ENCODE results near the gene NCOA7. TPM values are rescaled to one million over a fixed set of nuclear protein-coding genes. Genes with fewer than 3 reads are reported as not detected.

The NCOA7 gene
- total RNA-seq, 1 donor from 2014 or later: 74.9 TPM

- no peaks in the 10 kb centered on the region for H3K9me3 Mint-ChIP-seq (ENCODE audit: low read depth)
- DNase-seq (ENCODE audit: low spot score): no peak
- H3K4me3 Mint-ChIP-seq (ENCODE audit: unreplicated experiment): no peak overlapping the region
- H3K4me1 Mint-ChIP-seq (ENCODE audit: low read depth): peaks cover 29% of the 10 kb centered on the region
- H3K27me3 Mint-ChIP-seq (ENCODE audit: low read depth): no peaks in the 10 kb centered on the region
- H3K36me3 Mint-ChIP-seq (ENCODE audit: low read depth): peaks cover 19% of the 10 kb centered on the region
- H3K27ac Mint-ChIP-seq (ENCODE audit: unreplicated experiment): no peak overlapping the region
- TF ChIP-seq CTCF (IDR thresholded peaks at IDR 0.05): no peak
Observed at GRCh38 chr6:125872259-125872921, 81.6 kb downstream of the NCOA7 start.

- H3K27ac Mint-ChIP-seq (ENCODE audit: unreplicated experiment): no peak overlapping the region
- no peak for TF ChIP-seq CTCF (IDR thresholded peaks at IDR 0.05)
- H3K9me3 Mint-ChIP-seq (ENCODE audit: low read depth): no peaks in the 10 kb centered on the region
- H3K4me3 Mint-ChIP-seq (ENCODE audit: unreplicated experiment): no peak overlapping the region
- no peak for DNase-seq (ENCODE audit: low spot score)
- H3K36me3 Mint-ChIP-seq (ENCODE audit: low read depth): peaks cover 41% of the 10 kb centered on the region
- no peaks in the 10 kb centered on the region for H3K27me3 Mint-ChIP-seq (ENCODE audit: low read depth)
- H3K4me1 Mint-ChIP-seq (ENCODE audit: low read depth): no peaks in the 10 kb centered on the region
Observed at GRCh38 chr6:125882243-125882642, 91.5 kb downstream of the NCOA7 start.

- Mint-ChIP-seq H3K27me3 (ENCODE audit: low read depth) (no peaks in the 10 kb centered on the region), H3K36me3 (ENCODE audit: low read depth) (peaks cover 47% of the 10 kb centered on the region), H3K9me3 (ENCODE audit: low read depth) (no peaks in the 10 kb centered on the region), H3K4me1 (ENCODE audit: low read depth) (no peaks in the 10 kb centered on the region), H3K4me3 (ENCODE audit: unreplicated experiment) (no peak overlapping the region), H3K27ac (ENCODE audit: unreplicated experiment) (no peak overlapping the region)
- no peak for DNase-seq (ENCODE audit: low spot score)
- TF ChIP-seq CTCF (IDR thresholded peaks at IDR 0.05): no peak
Observed at GRCh38 chr6:125884634-125885371, 94.0 kb downstream of the NCOA7 start.

GRCh38 chr6:125886021-125886420 is 95.3 kb downstream of the NCOA7 start:
- TF ChIP-seq CTCF (IDR thresholded peaks at IDR 0.05): no peak
- peaks cover 46% of the 10 kb centered on the region for H3K36me3 Mint-ChIP-seq (ENCODE audit: low read depth)
- H3K27ac Mint-ChIP-seq (ENCODE audit: unreplicated experiment): no peak overlapping the region
- H3K9me3 Mint-ChIP-seq (ENCODE audit: low read depth): no peaks in the 10 kb centered on the region
- H3K4me1 Mint-ChIP-seq (ENCODE audit: low read depth): no peaks in the 10 kb centered on the region
- H3K27me3 Mint-ChIP-seq (ENCODE audit: low read depth): no peaks in the 10 kb centered on the region
- DNase-seq (ENCODE audit: low spot score): no peak
- H3K4me3 Mint-ChIP-seq (ENCODE audit: unreplicated experiment): no peak overlapping the region

GRCh38 chr6:125886914-125887313 is 96.2 kb downstream of the NCOA7 start:
- Mint-ChIP-seq H3K4me3 (ENCODE audit: unreplicated experiment) (no peak overlapping the region), H3K9me3 (ENCODE audit: low read depth) (no peaks in the 10 kb centered on the region), H3K27ac (ENCODE audit: unreplicated experiment) (no peak overlapping the region), H3K36me3 (ENCODE audit: low read depth) (peaks cover 41% of the 10 kb centered on the region), H3K27me3 (ENCODE audit: low read depth) (no peaks in the 10 kb centered on the region), H3K4me1 (ENCODE audit: low read depth) (no peaks in the 10 kb centered on the region)
- no peak for TF ChIP-seq CTCF (IDR thresholded peaks at IDR 0.05)
- DNase-seq (ENCODE audit: low spot score): no peak
